C1 segment of cervical spinal cord (tissue), 14 donors: Measurements from ENCODE around the gene GRM7.

ENCODE experiments used
- DNase-seq, 14 donors: peaks; one replicate each; lab custom pipeline; 2025; lab: John Stamatoyannopoulos, UW

The GRM7 gene

GRCh38 chr3:7657214-7658112, 796.5 kb downstream of the GRM7 start:
- DNase-seq: no peak

DNA sequence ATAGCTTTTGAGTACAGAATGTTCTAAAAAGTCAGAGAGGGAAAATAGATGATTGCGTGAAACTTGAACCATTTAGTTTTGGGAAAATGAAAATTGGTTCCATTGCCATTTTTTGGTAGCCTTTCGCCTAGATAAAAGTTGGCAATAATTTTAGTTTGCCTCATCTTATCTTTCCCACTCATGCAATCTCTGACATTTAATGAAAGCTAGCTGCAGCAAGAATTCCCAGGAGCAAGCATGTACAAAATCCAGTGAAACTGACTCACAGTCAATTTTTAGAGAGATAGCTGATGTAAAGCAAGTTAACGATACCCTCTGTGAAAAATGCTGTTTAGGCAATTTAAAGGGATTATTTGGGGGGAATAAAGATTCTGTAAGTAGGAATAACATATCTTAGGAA, 797.4 kb downstream of the GRM7 start:
- DNase-seq: no peak

GRCh38 chr3:7659079-7659478, 798.2 kb downstream of the GRM7 start:
- no peak for DNase-seq

DNA sequence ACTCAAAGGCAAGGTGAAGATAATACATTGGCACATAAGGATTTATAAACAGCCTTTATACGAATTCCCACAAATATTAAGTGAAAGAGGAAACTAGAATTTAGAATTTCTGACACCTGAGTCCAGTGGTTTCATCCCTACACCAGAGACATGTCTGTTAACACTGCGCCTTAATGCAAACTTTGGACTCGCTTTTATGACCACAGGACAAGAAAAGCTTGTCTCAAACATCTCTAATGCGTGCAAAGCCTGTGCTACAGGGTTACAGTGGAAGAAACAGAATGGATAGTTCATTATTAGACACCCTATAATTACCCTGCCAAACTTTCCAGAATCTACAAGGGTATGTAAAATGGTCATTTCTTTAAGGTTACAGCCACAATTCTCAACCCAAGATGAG, 802.9 kb downstream of the GRM7 start:
- no peak for DNase-seq

DNA sequence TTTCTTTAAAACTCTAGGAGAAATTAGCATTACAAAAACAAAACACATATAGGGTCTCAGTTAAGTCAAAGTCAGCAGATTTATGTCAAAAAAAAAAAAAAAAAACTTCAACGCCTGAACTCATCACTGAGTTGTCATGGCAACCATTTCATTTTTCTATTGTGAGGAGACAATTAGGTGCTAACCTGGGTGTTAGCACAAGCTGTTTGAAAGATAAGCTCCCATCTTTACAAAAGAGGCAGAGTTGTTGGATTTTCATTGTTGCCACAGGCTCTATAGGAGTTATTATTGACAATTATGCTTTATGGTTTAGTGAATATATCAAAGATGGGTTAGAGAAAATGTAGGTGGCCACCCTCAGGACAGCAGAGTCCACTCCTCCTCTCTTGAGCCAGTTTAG, 806.9 kb downstream of the GRM7 start:
- no peak for DNase-seq

GRCh38 chr3:7669641-7670040, 808.7 kb downstream of the GRM7 start:
- DNase-seq: peak in 4 of 14 donors; percentile 15 to 53 (median 40)

- DNase-seq: no peak
These were observed 817.6 kb downstream of the GRM7 start for GRCh38 chr3:7678521-7678920.

DNA sequence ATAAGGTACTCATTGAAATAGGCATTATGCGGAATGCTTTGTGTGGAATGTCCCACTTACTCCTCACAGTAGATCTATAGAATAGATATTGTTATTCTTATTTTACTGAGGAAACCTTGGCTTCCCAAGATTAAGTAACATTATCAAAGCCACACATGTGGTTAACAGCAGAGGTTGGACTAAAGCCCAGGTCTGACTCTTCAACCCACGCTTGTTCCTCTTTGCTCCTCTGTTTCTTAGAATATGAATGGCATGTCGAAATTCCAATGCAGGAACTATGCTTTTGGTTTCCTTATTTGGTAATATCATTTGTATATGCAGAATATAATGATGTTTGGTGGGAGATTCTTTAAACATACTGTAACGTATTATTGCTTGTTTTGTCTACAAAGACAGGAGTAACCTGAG, 821.9 kb downstream of the GRM7 start:
- no peak for DNase-seq

GRCh38 chr3:7683426-7683825, 822.5 kb downstream of the GRM7 start:
- no peak for DNase-seq

DNA sequence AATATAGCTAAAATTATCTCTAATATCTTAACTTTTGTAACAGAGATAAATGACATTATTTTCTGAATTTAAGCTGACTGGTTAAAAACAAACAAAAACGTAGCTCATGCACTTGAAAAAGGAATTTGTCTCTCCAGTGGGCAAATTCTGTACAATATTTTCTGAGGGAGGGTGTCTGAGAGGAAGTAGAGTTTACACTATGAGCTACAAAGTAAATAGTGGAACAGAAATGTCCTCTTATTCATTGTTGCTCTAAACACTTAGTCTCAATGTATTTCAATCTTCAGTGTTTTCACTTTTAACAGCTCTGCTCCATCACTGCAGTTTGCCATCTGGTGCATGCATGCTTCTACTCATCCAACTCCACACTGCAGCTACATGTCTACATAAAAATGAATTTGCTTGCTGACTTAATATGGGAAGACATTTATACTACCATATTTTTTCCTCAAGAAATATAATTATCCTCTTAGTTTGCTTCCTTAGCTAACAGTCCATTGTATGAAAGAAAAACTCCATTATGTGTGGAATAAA, 823.3 kb downstream of the GRM7 start:
- no peak for DNase-seq

DNA sequence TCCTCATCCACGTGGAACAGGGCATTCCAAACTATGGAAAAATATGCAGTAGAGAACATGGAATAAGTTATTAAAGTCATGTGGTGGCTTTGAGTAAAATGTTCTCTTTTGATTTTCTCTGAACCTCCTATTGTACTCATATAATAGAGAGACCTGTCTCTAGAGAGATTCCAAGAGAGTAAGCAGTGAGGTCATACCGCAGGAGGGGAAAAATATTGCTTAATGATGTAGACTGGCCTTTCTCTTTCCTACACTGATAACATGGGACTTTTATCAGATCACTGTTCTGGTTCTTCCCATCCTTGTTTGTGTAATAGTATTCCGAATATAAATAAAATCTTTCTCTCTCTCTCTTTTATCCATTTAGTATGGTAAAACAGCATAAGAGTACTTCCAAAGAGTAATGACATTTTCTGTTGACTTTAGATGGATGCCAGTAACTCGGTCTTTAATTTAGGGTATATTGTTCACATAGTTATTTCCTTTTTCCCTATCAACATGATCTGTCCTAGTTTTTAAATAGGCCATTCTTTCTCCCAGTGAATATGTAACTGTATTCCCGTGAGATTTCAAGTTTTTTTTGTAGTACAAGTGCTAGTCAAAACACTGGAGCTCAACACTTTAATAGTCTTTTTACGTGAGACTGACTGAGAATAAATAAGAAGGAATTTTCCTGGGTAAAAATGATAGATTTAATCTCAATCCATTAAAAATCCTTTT, 826.7 kb downstream of the GRM7 start:
- no peak for DNase-seq

DNA sequence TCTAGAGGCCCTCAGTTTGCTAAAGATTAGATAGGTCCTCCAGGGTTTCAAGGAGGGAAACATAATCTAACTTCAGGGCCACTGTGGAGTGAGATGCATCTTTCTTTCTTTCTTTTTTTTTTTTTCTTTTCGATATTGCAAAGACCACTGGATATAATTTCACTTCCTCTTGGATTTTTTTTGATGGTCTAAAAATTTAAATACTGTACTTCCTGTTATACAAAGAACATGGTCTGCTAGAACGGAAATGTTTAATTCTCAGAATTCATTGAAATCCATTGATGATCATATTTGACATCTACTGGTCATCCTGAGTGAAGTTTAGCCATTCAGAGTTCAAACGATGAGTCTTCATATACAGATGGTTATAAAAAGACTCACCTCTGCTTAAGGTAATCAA, 832.0 kb downstream of the GRM7 start:
- no peak for DNase-seq

- DNase-seq: no peak
These were observed 833.1 kb downstream of the GRM7 start for GRCh38 chr3:7693976-7694375.

- DNase-seq: no peak
These were observed 834.1 kb downstream of the GRM7 start for GRCh38 chr3:7695049-7695448.

GRCh38 chr3:7696320-7696719, 835.4 kb downstream of the GRM7 start:
- peak in 1 of 14 donors; percentile 15 for DNase-seq

DNA sequence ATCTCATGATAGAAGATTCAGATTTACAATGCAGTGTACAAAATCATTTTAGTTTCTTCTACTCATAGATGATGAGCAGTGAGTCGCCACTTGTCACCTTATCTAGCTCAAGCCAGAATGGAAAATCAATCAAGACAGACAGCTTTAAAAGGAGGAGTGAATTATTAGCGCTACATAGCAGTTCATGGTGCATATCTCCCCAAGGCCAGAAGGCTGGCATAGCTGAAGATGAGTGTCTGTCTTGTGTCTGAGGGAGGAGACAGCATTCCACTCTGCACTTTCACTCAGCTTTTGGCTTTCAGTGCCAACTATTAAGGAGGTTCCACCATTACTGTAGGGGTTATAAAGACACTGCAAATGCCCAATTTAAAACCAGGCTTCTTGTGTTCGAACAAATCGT, 836.6 kb downstream of the GRM7 start:
- no peak for DNase-seq

DNA sequence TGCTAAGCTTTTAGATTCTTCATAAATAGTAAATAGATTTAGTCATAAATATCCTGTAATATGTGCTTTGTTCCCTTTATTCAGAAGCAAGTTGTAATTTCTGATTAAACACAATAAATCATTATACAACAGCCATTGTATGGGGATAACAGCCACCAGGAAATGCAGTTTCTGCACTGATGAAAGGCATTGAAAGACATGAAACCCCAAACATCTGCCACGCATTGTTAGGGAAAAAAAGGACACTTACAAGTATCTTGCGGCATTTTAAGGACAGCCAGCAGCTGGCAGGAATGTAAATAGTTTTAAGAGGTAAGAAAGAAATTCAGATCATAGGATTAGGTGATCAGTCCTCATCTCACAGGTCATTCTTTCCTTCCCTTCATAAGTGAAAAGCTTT, 839.6 kb downstream of the GRM7 start:
- DNase-seq: no peak

- no peak for DNase-seq
These were observed 840.1 kb downstream of the GRM7 start for GRCh38 chr3:7700977-7701376.

- no peak for DNase-seq
These were observed 846.3 kb downstream of the GRM7 start for GRCh38 chr3:7707187-7707586.

- DNase-seq: no peak
These were observed 848.6 kb downstream of the GRM7 start for GRCh38 chr3:7709376-7710082.

DNA sequence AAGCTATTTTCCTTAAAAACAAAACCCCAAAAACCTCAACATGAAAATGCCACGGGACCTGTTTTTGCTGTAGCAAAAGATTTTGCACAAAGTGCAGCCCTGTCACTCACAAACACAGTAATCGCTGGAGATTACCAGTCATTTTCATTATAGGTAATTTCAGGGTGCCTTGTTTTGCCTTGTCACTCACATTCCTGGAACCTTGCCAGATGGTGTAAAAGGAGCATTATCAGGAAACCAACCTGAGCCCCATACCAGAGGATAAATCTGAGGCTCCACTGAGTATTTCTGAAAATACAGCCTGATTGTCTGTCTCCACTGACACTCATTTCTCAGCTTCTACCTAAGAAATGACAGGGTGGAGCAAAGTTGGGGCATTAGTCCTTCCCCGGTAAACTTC, 849.4 kb downstream of the GRM7 start:
- DNase-seq: no peak

DNA sequence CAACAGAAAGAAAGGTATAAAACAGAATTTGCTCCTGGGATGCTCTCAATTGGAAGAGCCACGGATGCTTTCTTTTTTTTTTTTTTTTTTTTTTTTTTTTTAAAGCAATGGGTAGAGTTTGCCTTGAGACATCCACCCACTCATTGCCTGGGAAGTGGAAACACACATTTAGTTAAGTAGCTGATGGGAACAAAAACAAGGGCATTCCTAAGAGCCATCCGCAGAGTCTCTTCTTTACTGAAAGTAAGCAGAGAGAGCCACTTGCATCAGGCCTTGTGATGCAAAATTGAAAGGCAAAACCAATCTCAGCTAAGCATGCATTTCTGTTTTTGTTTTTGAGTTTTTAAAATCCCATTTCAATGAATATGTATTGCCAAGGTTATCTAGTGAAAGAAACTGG, 852.8 kb downstream of the GRM7 start:
- DNase-seq: no peak
